ENCODE data around the gene TEP1.

GRCh38 chr14:20427231-20428009 lies 14.1 kb upstream of the TEP1 start:
- no peak for TF ChIP-seq POLR2A (IDR thresholded peaks at IDR 0.05; ENCODE audit: control extremely low read depth in 1 of 2, low read depth in 2 of 2, low read length in 2 of 2)
- no peak for TF ChIP-seq BCL11A (IDR thresholded peaks at IDR 0.05; ENCODE audit: low read depth in 2 of 2, low read length in 2 of 2)
- TF ChIP-seq CTCF (IDR thresholded peaks at IDR 0.05; ENCODE audit: control extremely low read depth in 1 of 3, insufficient read depth in 1 of 3, low read depth in 1 of 3, low read length in 3 of 3) = no peak
- TF ChIP-seq SUZ12 (IDR thresholded peaks at IDR 0.05; ENCODE audit: low read length) = no peak
- no peak for TF ChIP-seq ATF3 (IDR thresholded peaks at IDR 0.05; ENCODE audit: insufficient read depth, low read depth, low read length)
- TF ChIP-seq EP300 (IDR thresholded peaks at IDR 0.05; ENCODE audit: borderline replicate concordance in 1 of 2, low read depth in 2 of 2, low read length in 2 of 2) = no peak
- TF ChIP-seq POLR2AphosphoS5 (IDR thresholded peaks at IDR 0.05; ENCODE audit: low read depth, low read length) = no peak
